A673 (cell line): ENCODE measurements around the gene SNX32.

Experiments
- CTCF ChIP-seq: fragments of 300-800, 200-600 bp; sonication (generic); conservative IDR thresholded peaks from 2 replicates; pipeline ENCODE4 v1.5.1; 2017; ENCODE audit warnings: low read depth, mild to moderate bottlenecking, antibody characterized with exemption, low read length, moderate library complexity, mixed read lengths
- EZH2 ChIP-seq: fragments of 200-600 bp; sonication (generic); IDR thresholded peaks from 2 replicates; pipeline ENCODE4 v1.6.1; 2017; ENCODE audit warnings: borderline replicate concordance, low read depth, mild to moderate bottlenecking, mixed read lengths, antibody characterized with exemption, low read length; ENCODE audit not compliant: poor library complexity, severe bottlenecking

GRCh38 chr11:65811764-65812475 lies 21.8 kb upstream of the SNX32 start:
- no peak for TF ChIP-seq CTCF
- TF ChIP-seq EZH2, result no peak
